GM18517 (cell line): ENCODE results near the gene EEF2KMT.
"Not testable (repeated sequence)": the region's sequence is repeated elsewhere in the genome, so short reads cannot be mapped to it uniquely, and the experiment has no call there.

Source experiments
- ATAC-seq: cut with Tn5 transposase; IDR thresholded peaks from one replicate; pipeline ENCODE4 v1.9.1; 2021; ENCODE audit warnings: mild to moderate bottlenecking, moderate library complexity; ENCODE audit not compliant: unreplicated experiment

Gene EEF2KMT

GRCh38 chr16:5096437-5097060 lies 1.0 kb downstream of the EEF2KMT start:
- ATAC-seq, result not testable (repeated sequence)

- not testable (repeated sequence) for ATAC-seq
These were observed 2.3 kb downstream of the EEF2KMT start for GRCh38 chr16:5095145-5095830.

DNA sequence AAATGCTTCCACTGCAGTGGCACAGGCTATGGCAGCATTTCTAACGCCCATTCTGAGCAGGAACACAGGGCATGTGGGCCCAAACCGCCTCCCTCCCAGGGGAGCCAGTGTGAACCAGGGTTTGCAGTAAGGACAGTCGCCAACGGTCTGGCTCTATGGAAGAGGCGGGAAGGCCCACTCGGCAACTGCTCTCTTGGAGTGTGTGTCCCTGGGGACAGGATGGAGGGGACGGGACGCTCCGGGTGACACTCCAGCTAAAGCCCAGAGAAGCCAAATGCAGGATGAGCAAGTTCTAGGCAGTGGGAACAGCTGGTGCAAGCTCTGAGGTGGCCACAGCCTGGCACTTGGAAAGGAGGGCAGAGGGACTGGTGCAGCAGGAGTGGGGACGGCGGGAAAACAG lies 3.8 kb downstream of the EEF2KMT start:
- ATAC-seq, result not testable (repeated sequence)

DNA sequence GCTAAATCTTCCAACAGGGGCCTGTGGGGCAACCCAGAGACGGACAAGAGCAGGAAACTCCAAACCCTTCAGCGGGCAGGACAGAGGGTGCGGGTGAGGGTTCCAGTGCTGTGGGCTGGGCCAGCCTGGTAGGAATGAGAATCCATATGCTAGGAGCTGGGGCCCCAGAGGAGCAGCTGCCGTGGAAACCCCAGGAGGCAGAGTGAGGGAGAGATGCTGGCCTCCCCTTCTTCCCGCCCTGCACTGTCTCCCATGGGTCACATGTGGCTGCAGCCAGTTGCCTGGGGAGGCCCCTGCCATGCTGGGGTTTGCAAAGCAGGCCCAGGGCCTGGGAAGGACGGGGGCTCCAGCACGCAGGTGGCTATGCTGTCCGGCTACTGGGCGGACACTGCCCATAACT lies 4.5 kb downstream of the EEF2KMT start:
- ATAC-seq, result not testable (repeated sequence)

- ATAC-seq, result not testable (repeated sequence)
These were observed 7.0 kb downstream of the EEF2KMT start for GRCh38 chr16:5090592-5090991.

GRCh38 chr16:5089911-5090555 lies 7.6 kb downstream of the EEF2KMT start:
- ATAC-seq, result not testable (repeated sequence)

- not testable (repeated sequence) for ATAC-seq
These were observed 8.7 kb downstream of the EEF2KMT start for GRCh38 chr16:5088936-5089335.

GRCh38 chr16:5088086-5088790 lies 9.4 kb downstream of the EEF2KMT start:
- not testable (repeated sequence) for ATAC-seq

DNA sequence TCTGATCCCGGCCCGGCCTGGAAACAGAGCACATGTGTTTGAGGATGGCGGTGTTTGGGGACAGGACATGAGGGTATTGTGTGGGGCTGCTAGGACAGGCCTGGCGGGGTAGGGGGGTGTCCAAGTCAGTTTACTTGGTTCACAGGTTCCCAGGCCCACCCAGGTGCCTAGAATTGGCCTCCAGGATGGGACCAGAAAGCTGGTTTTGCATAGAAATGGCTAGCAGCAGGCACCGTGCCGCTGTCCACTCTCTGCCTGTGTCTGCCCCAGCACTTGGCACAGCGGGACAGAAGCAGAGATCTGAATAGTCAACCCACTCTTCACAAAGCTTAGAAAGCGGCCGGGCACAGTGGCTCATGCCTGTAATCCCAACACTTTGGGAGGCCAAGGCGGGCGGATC lies 11.9 kb downstream of the EEF2KMT start:
- ATAC-seq, result not testable (repeated sequence)

DNA sequence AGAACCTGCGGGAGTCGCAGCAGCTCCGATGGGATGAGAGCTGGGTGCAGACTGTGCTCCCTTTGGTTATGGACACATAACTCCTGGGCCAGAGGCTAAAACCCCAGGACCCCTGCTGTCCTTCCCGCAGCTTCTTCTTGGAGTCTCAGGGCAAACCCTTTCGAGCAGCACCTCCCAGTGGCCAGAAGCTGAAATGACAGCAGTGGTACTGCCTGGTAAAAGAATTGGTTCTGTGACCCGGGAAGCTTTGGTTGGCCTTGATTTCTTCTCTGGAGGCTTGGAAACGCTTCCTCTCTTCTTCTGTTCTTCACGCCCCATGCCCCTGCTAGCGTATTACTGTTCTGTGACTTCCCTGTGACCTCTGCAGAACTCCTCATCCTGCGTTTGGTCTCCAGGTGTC lies 12.8 kb downstream of the EEF2KMT start:
- ATAC-seq, result not testable (repeated sequence)

- not testable (repeated sequence) for ATAC-seq
These were observed 13.4 kb downstream of the EEF2KMT start for GRCh38 chr16:5084099-5084731.

GRCh38 chr16:5083646-5084045 lies 13.9 kb downstream of the EEF2KMT start:
- not testable (repeated sequence) for ATAC-seq

DNA sequence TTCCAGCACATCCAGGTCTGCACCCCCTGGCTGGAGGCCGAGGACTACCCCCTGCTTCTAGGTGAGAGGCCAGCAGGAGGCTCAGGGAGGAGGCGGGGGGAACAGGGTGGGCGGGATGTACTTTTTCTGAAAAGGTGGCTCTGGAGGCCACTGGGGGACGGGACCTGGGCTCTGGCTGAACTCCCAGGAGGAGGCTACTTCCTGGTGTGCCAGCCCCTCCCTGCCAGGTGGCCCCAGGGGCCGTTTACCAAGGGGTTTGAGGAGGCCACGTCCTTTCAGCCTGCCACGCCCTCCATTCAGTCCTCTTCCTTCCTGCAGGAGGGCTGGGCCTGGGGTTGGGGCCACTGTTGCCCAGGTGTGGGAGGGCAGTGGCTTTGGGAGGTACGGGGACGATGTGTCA lies 16.6 kb downstream of the EEF2KMT start:
- ATAC-seq, result not testable (repeated sequence)

DNA sequence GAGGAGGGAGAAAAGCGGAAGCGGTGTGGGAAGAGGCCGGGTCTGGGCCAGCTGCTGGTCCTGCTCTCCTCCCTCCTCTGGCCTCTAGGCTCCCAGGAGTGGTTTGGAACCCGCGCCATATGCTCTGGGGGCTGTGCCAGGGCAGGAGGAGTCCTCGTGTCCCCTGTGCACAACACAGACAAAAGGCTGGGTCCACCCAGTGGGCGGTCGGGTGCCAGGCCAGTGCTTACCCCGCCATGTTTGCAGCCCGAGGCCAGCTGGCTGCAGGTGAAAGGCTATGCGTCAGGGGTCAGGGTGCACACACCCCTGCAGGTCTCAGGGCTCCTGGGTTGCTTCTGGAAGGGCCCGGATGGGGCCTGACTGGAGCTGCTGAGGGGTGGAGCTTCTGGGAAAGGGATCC lies 17.1 kb downstream of the EEF2KMT start:
- not testable (repeated sequence) for ATAC-seq

GRCh38 chr16:5078626-5079025 lies 19.0 kb downstream of the EEF2KMT start:
- no peak for ATAC-seq

- no peak for ATAC-seq
These were observed 20.3 kb downstream of the EEF2KMT start for GRCh38 chr16:5077304-5077703.

DNA sequence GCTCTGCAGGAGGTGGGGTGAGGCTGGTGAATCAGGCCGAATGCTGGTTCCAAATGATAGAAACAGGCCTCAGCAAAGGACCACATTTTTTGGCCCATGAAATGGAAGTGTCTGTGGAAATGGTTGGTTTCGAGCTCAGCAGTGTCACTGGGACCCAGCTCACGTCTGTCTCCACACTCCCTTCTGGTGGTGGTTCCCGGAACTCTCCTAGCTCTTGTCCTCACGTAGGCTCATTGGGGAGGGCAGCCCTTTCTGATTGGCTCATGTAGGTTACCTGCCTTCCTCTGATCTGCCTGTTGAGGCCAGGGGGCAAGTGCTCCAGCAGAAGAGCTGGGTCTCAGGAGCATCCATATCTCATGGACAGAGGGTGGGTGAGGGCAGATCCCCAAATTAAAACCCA lies 22.0 kb downstream of the EEF2KMT start:
- no peak for ATAC-seq

DNA sequence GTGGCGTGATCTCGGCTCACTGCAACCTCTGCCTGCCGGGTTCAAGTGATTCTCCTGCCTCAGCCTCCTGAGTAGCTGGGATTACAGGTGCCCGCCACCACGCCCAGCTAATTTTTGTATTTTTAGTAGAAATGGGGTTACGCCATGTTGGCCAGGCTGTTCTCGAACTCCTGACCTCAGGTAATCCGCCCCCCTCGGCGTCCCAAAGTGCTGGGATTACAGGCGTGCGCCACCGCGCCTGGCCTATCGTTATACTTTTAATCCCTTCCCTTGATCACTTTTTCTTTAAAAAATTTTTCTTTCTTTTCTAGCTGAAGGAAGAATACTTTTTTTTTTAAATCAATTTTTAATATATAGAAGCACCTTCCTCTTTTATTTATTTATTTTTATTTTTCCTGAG lies 23.8 kb downstream of the EEF2KMT start:
- ATAC-seq, result not testable (repeated sequence)

DNA sequence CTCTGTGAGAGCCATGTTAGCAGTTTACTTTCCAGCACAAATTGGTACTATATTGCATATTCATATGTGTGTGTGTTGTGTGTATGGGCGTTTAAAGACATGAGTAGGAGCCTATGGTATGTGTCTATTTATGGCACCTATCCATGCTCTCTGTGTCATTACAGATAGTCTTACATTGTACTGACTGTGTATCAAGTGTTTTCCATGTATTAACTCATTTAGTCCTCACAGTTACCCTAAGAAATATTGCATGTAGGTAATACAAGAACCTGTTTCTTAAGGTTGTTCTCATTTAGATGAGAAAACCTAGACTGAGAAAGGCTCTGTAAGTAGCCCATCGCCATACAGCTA lies 24.3 kb downstream of the EEF2KMT start:
- ATAC-seq, result no peak

- ATAC-seq, result no peak
These were observed 25.0 kb downstream of the EEF2KMT start for GRCh38 chr16:5072334-5073278.
